CD4-positive, alpha-beta T cell treated with Interleukin-6 at 100 ng/mL for 8 hours (primary cell): Measurements from ENCODE around the gene RBM12.

ENCODE experiments used
- DNase-seq: peaks from one replicate; pipeline ENCODE4 v3.0.0-alpha.2; 2020; ENCODE audit warnings: mixed read lengths, low spot score

RBM12 gene

GRCh38 chr20:35619196-35620095 is 45.3 kb downstream of the RBM12 start:
- DNase-seq = peak; percentile 67

GRCh38 chr20:35618263-35619131 is 46.2 kb downstream of the RBM12 start:
- DNase-seq = no peak

GRCh38 chr20:35617397-35618262 is 47.1 kb downstream of the RBM12 start:
- DNase-seq = peak; percentile 30

- peak; percentile 25 for DNase-seq
Observed at GRCh38 chr20:35616465-35617396, 48.0 kb downstream of the RBM12 start.

DNA sequence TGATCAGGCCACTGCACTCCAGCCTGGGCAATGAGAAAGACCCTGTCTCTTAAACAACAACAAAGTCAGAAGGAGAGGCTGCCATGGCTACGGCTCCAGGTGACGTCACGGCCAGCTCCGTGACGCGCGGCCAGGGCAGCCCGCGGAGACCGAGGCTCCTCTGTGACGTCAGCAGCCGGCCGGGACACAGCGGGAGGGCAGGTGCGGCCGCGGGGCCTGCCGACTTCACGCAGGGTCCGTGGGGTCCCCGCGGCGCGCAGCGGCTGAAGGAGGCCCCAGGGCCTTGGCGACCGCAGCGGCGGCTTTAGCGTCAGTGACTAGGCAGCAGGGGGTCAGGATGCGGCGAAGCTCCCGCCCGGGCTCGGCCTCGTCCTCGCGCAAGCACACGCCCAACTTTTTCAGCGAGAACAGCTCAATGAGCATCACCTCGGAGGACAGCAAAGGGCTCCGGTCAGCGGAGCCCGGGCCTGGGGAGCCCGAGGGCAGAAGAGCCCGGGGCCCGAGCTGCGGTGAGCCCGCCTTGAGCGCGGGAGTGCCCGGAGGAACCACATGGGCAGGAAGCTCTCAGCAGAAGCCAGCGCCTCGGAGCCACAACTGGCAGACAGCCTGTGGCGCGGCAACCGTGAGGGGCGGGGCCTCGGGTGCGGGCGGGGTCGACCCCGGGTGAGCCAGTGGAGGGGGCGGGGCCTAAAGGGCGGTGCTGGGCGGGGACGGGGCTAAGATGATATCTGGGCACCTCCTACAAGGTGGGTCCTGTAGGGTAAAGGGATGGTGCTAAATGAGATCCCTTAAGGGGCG is 48.8 kb downstream of the RBM12 start, which contains the start of gene SPAG4:
TSS of gene SPAG4 (plus strand) at position 163 of the 798 bp plus-strand sequence. CDS start at position 338, 175 bp downstream.
- DNase-seq = peak; percentile 100

DNA sequence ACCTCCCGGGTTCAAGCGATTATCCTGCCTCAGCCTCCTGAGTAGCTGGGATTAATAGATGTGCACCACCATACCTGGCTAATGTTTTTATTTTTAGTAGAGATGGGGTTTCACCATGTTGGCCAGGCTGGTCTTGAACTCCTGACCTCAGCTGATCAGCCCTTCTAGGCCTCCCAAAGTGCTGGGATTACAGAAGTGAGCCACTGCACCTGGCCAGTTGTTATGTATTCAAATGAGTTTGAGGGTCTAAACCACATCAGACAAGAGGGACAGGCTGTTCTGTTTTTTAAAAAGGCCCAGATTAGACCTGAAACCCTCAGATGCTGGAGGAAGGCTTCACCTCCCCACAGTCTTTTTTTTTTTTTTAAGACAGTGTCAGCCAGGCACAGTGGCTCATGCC is 53.2 kb downstream of the RBM12 start:
- no peak for DNase-seq

- DNase-seq = no peak
Observed at GRCh38 chr20:35610833-35611427, 53.8 kb downstream of the RBM12 start.

- no peak for DNase-seq
Observed at GRCh38 chr20:35607003-35607735, 57.5 kb downstream of the RBM12 start.

DNA sequence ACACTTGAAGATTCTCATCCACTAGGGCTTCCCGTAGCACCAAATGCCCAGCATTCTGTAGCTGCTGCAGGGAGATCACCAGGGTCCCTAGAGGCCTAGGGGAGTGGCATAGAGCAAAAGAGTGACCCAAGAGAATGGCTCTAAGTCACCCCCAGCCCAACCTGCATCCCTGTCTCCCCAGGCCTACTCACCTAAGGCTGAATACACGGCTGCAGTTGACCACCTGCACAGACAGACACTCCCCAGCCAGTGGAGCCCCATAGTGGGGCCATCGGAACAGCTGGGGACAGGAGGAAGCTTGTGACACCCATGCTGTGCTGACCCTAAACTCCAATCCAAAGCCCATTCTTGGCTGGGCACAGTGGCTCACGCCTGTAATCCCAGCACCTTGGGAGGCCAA is 58.6 kb downstream of the RBM12 start:
- no peak for DNase-seq

GRCh38 chr20:35604449-35604747 is 60.3 kb downstream of the RBM12 start:
- DNase-seq = no peak

- no peak for DNase-seq
Observed at GRCh38 chr20:35603695-35604448, 60.8 kb downstream of the RBM12 start.

GRCh38 chr20:35602851-35603495 is 61.7 kb downstream of the RBM12 start:
- no peak for DNase-seq

GRCh38 chr20:35601990-35602389 is 62.7 kb downstream of the RBM12 start:
- no peak for DNase-seq

DNA sequence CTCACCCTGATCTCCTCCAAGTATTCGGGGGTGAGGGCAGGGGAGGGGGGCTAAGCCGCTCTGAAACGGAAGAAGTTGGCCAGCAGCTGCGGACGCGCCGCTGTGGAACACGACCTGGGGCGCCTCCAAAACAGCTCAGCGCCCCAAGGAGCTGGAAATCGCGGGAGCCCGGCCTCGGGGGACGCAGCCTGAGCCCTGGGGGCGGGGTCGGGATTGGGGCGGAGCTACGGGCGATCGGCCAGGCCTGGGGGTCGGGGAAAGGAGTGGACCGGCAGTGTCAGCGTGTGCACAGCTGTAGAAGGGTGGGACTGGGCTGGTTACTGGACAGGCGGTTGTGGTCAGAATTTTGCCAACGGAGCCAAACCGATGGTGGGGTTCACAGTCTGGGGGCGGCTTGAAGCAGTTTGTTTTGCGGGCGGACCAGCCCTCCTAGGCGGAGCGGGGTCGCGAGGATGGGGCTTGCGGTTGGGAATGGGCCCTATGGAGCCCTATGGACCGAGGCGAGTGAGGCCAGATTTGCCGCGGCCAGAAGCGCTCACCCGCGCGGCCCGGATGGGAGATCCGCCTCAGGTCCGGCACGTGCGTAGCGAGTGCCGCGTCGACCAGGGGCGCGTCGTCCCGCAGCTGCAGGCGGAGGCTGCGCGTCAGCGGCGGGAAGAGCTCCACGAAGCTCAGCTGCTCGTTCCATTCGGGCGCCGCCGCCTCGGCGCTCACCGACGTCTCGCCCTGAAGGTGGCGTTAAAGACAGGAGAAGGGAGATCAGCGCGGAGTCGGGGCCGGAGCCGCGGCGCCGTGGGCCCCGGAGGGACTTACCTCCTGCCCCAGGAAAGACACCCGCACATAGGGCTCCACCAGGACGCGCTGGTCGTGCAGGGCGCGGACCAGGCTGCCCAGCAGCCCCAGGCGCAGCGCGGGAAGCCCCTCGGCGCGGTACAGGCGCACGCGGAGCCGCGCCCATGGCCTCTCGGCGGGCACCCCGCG is 63.4 kb downstream of the RBM12 start:
- peak; percentile 75 for DNase-seq

DNA sequence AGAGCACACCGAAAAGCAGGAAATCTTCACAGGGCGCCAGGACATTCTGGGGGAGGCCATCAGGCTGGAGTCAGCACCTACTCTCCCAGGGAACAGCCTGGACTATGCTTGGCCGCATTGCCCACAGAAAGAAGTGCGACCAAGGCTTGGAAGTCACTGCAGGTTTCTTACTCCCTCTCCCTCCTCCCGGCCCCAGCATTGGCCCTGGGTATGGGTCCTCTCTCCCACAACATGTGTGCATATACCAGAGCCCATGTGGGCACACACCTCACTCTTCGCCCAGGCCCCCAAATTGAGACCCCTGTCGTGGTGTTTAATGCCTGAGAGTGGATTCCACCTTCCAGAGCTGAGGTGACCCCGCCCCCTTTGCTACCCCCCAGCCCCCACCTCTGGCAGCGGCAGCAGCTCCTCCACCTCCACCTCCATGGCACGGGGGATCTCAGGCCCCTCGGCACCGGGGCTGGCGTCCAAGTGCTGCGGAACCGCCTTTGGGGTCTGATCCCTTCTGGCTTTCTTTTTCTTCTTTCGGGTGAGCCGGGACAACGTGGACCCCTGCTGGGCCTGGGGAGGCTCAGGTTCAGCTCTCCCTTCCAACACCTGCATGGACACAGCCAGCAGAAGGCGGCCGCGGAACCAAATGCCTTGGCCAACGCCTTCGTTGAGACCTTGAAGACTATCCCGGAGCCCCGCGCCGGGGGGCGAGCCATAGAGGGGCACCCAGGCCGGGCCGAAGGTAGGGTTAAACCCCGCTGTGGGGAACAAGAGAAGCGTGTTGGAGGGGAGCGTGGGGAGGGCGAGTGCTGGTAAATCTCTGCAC is 64.3 kb downstream of the RBM12 start:
- no peak for DNase-seq

DNA sequence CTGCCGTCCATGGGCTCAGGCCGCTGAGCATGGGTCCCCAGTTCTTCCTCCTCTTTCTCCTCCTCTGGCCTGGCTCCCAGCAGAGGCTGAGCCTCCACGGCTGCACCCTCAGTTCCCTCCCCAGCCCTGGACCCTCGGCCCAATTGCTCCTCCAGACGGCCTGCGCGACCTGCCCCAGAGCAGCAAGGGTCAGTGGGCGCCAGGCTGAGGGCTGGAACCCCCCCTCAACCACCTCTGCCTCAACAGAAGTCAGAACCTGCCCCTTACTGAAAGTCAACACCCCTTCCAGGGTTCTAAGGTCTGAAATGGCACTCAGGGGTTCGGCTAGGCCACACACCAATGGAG is 65.0 kb downstream of the RBM12 start:
- DNase-seq = no peak
